CD8-positive, alpha-beta memory T cell (primary cell): Measurements from ENCODE around the gene CFAP20DC. TPM values are rescaled to one million over a fixed set of nuclear protein-coding genes. Genes with fewer than 3 reads are reported as not detected.

ENCODE experiments used
- CTCF ChIA-PET: fragments of 350-600 bp; sonication (Branson Sonifier 250); formaldehyde crosslinking; loops from one replicate; lab custom pipeline; 2021; ENCODE audit warnings: antibody characterized with exemption; lab: Charles Lee
- POLR2A ChIA-PET: fragments of 350-600 bp; sonication (Branson Sonifier 250); formaldehyde crosslinking; loops from one replicate; lab custom pipeline; 2021; ENCODE audit warnings: antibody characterized with exemption; lab: Charles Lee
- DNase-seq, 5 donors: peaks; one replicate each; pipeline versions ENCODE4 v3.0.0 to v3.0.0-alpha.2; 2020 to 2022; ENCODE audit warnings: mixed read lengths in 1 of 5
- H3K27ac ChIP-seq: one replicate; pipeline ENCODE4 v1.7.0; 2013; ENCODE audit warnings: low read depth, mild to moderate bottlenecking, low read length, moderate library complexity
- H3K27me3 ChIP-seq: 2 replicates; pipeline ENCODE4 v1.7.0; 2013; ENCODE audit warnings: low read length, mild to moderate bottlenecking; ENCODE audit not compliant: insufficient read depth, poor library complexity, severe bottlenecking
- H3K36me3 ChIP-seq: 2 replicates; pipeline ENCODE4 v1.7.0; 2013; ENCODE audit warnings: mild to moderate bottlenecking, low read length, moderate library complexity; ENCODE audit not compliant: insufficient read depth
- H3K4me1 ChIP-seq: 2 replicates; pipeline ENCODE4 v1.7.0; 2013; ENCODE audit warnings: mild to moderate bottlenecking, low read length, moderate library complexity; ENCODE audit not compliant: insufficient read depth
- H3K4me3 ChIP-seq: 2 replicates; pipeline ENCODE4 v1.7.0; 2013; ENCODE audit warnings: mild to moderate bottlenecking, low read length
- H3K9me3 ChIP-seq: 2 replicates; pipeline ENCODE4 v1.7.0; 2013; ENCODE audit warnings: mild to moderate bottlenecking, low read length
- H3K27ac Mint-ChIP-seq, 8 donors: one replicate each; pipeline ENCODE4 v1.8.0; 2020 to 2021; ENCODE audit warnings: mixed read lengths in 8 of 8, mild to moderate bottlenecking in 6 of 8, inconsistent platforms in 3 of 8, moderate library complexity in 3 of 8
- H3K27me3 Mint-ChIP-seq, 2 donors: one replicate each; pipeline ENCODE4 v1.8.0; 2020 to 2021; ENCODE audit warnings: mixed read lengths in 2 of 2, mild to moderate bottlenecking in 1 of 2, moderate library complexity in 1 of 2
- H3K36me3 Mint-ChIP-seq, 3 donors: one replicate each; pipeline ENCODE4 v1.8.0; 2020 to 2021; ENCODE audit warnings: mixed read lengths in 3 of 3, inconsistent platforms in 1 of 3, mild to moderate bottlenecking in 1 of 3
- H3K4me1 Mint-ChIP-seq, 3 donors: one replicate each; pipeline ENCODE4 v1.8.0; 2020 to 2021; ENCODE audit warnings: mixed read lengths in 3 of 3, inconsistent platforms in 1 of 3, mild to moderate bottlenecking in 1 of 3
- H3K4me3 Mint-ChIP-seq, 7 donors: one replicate each; pipeline ENCODE4 v1.8.0; 2020 to 2021; ENCODE audit warnings: mixed read lengths in 7 of 7, mild to moderate bottlenecking in 6 of 7, moderate library complexity in 4 of 7, inconsistent platforms in 2 of 7
- H3K9me3 Mint-ChIP-seq, 5 donors: one replicate each; pipeline ENCODE4 v1.8.0; 2020 to 2022; ENCODE audit warnings: mixed read lengths in 5 of 5, mild to moderate bottlenecking in 3 of 5, moderate library complexity in 2 of 5, inconsistent platforms in 1 of 5
- polyA plus RNA-seq: library from polyadenylated mRNA; unstranded; fragments of 300-500 nt; fragmentation: Illumina TruSeq; gene quantifications from one replicate; pipeline ENCODE4 v1.2.3, GENCODE V29; 2021
- total RNA-seq, 2 experiments: library from RNA; stranded (reverse); gene quantifications; one replicate each; pipeline ENCODE4 v1.2.3, GENCODE V29; 2021

Gene CFAP20DC
- total and polyA plus RNA-seq, 3 experiments from 2014 or later: 1.00 to 1.8 TPM; not detected in 1

DNA sequence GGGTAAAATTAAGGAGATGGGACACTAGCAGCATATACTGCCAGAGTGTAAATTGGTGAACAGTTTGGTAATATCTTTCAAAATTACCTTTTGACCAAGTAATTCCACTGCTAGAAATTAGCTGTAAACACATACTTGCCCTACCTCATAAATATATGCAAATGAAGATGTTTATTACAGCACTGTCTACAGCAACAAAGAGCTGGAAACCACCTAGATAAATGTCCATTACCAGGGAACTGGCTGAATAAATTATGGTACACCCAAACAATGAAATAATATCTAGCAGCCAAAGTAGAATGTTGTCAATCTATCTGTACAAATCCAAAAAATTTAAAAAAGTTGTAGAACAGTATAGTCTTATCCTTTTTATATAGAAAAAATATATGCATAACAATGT, 277.4 kb downstream of the CFAP20DC start:
- no peak for DNase-seq
- H3K27ac Mint-ChIP-seq: no peak overlapping the region
- no peak overlapping the region for H3K4me3 Mint-ChIP-seq
- H3K9me3 Mint-ChIP-seq: peaks cover 5 to 14% (median 6%) of the 10 kb centered on the region in 5 donors
- CTCF ChIA-PET: no interaction called here
- Histone ChIP-seq H3K4me3 (no peak overlapping the region), H3K36me3 (no peaks in the 10 kb centered on the region), H3K4me1 (no peaks in the 10 kb centered on the region), H3K27ac (no peak overlapping the region), H3K9me3 (no peaks in the 10 kb centered on the region), H3K27me3 (no peaks in the 10 kb centered on the region)
- POLR2A ChIA-PET: no interaction called here
- no peaks in the 10 kb centered on the region for H3K36me3 Mint-ChIP-seq
- H3K27me3 Mint-ChIP-seq: peaks cover 0 to 5% of the 10 kb centered on the region in 2 donors
- H3K4me1 Mint-ChIP-seq: no peaks in the 10 kb centered on the region

GRCh38 chr3:58769065-58769464, 280.8 kb downstream of the CFAP20DC start:
- no peaks in the 10 kb centered on the region for H3K4me1 ChIP-seq
- H3K4me3 Mint-ChIP-seq: no peak overlapping the region
- no peaks in the 10 kb centered on the region for H3K4me1 Mint-ChIP-seq
- H3K27me3 Mint-ChIP-seq: peaks cover 0 to 5% of the 10 kb centered on the region in 2 donors
- H3K27ac ChIP-seq: no peak overlapping the region
- H3K27ac Mint-ChIP-seq: no peak overlapping the region
- no peaks in the 10 kb centered on the region for H3K36me3 Mint-ChIP-seq
- H3K36me3 ChIP-seq: no peaks in the 10 kb centered on the region
- no peak overlapping the region for H3K4me3 ChIP-seq
- no peaks in the 10 kb centered on the region for H3K27me3 ChIP-seq
- ChIA-PET CTCF (no interaction called here), POLR2A (no interaction called here)
- H3K9me3 ChIP-seq: no peaks in the 10 kb centered on the region
- H3K9me3 Mint-ChIP-seq: peaks cover 2 to 11% (median 6%) of the 10 kb centered on the region in 5 donors
- no peak for DNase-seq

GRCh38 chr3:58766587-58767282, 283.1 kb downstream of the CFAP20DC start:
- no peaks in the 10 kb centered on the region for H3K9me3 ChIP-seq
- H3K27ac ChIP-seq: no peak overlapping the region
- no peaks in the 10 kb centered on the region for H3K4me1 ChIP-seq
- no peaks in the 10 kb centered on the region for H3K36me3 Mint-ChIP-seq
- H3K27me3 Mint-ChIP-seq: peaks cover 0 to 5% of the 10 kb centered on the region in 2 donors
- no peak overlapping the region for H3K4me3 Mint-ChIP-seq
- H3K36me3 ChIP-seq: no peaks in the 10 kb centered on the region
- no peak overlapping the region for H3K4me3 ChIP-seq
- POLR2A ChIA-PET: no interaction called here
- H3K27ac Mint-ChIP-seq: no peak overlapping the region
- CTCF ChIA-PET: no interaction called here
- DNase-seq: no peak
- H3K9me3 Mint-ChIP-seq: peaks cover 2 to 11% (median 6%) of the 10 kb centered on the region in 5 donors
- no peaks in the 10 kb centered on the region for H3K27me3 ChIP-seq
- no peaks in the 10 kb centered on the region for H3K4me1 Mint-ChIP-seq

GRCh38 chr3:58755150-58755549, 294.7 kb downstream of the CFAP20DC start:
- Histone ChIP-seq H3K4me1 (no peaks in the 10 kb centered on the region), H3K27me3 (no peaks in the 10 kb centered on the region), H3K36me3 (no peaks in the 10 kb centered on the region), H3K9me3 (no peaks in the 10 kb centered on the region), H3K27ac (no peak overlapping the region), H3K4me3 (no peak overlapping the region)
- POLR2A ChIA-PET: no interaction called here
- CTCF ChIA-PET: no interaction called here
- no peaks in the 10 kb centered on the region for H3K36me3 Mint-ChIP-seq
- no peak for DNase-seq
- H3K4me1 Mint-ChIP-seq: no peaks in the 10 kb centered on the region
- H3K4me3 Mint-ChIP-seq: no peak overlapping the region
- peaks cover 0 to 2% (median 0%) of the 10 kb centered on the region in 5 donors for H3K9me3 Mint-ChIP-seq
- H3K27me3 Mint-ChIP-seq: no peaks in the 10 kb centered on the region
- H3K27ac Mint-ChIP-seq: no peak overlapping the region

DNA sequence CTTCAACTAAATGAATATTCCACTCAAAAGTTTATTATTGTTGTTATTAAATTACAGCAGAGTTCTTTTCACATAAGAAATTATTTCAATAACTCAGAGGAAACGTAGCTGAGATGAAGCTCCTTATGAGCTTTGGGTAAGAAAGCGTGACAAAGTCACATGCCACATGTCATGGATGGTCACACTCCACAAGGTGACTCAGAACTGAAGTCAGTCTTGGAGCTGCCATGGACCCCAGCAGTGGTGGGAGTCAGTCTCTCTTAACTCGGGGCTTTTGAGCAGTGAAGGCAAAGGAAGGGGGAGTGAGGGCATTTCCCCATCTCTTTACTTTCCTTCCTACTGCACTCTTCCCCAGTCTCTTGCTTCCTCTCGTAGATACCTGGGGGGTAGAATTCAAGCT, 295.8 kb downstream of the CFAP20DC start:
- Histone ChIP-seq H3K9me3 (no peaks in the 10 kb centered on the region), H3K27ac (no peak overlapping the region), H3K4me1 (no peaks in the 10 kb centered on the region), H3K27me3 (no peaks in the 10 kb centered on the region), H3K36me3 (no peaks in the 10 kb centered on the region), H3K4me3 (no peak overlapping the region)
- POLR2A ChIA-PET: no interaction called here
- CTCF ChIA-PET: no interaction called here
- H3K36me3 Mint-ChIP-seq: no peaks in the 10 kb centered on the region
- H3K9me3 Mint-ChIP-seq: no peaks in the 10 kb centered on the region
- H3K4me1 Mint-ChIP-seq: no peaks in the 10 kb centered on the region
- H3K4me3 Mint-ChIP-seq: no peak overlapping the region
- H3K27ac Mint-ChIP-seq: no peak overlapping the region
- H3K27me3 Mint-ChIP-seq: peaks cover 0 to 1% of the 10 kb centered on the region in 2 donors
- no peak for DNase-seq

GRCh38 chr3:58751882-58752567, 297.8 kb downstream of the CFAP20DC start:
- H3K36me3 Mint-ChIP-seq: no peaks in the 10 kb centered on the region

DNA sequence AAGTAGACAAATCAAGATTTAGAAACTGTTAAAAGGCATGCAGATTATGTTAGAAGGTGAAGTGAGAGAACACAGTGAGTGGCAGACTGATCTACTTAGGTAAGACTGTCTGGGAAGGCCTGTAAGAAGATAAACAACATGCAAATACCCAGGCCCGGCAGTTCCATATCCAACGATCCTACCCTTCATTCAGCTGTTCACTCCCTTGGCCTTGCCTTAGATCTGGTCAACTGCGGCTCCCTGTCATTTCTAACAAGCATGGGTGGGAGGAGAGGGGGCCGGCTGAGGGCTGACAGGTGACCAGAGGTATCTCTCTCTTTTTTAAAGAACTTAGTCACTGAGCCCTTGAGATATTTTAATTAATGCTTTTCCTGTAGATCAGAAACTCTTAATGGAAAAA, 298.6 kb downstream of the CFAP20DC start:
- H3K4me1 Mint-ChIP-seq: no peaks in the 10 kb centered on the region
- H3K36me3 Mint-ChIP-seq: no peaks in the 10 kb centered on the region
- Histone ChIP-seq H3K9me3 (no peaks in the 10 kb centered on the region), H3K36me3 (no peaks in the 10 kb centered on the region), H3K27me3 (no peaks in the 10 kb centered on the region), H3K27ac (no peak overlapping the region), H3K4me1 (no peaks in the 10 kb centered on the region), H3K4me3 (no peak overlapping the region)
- no peak for DNase-seq
- ChIA-PET POLR2A (no interaction called here), CTCF (no interaction called here)
- no peak overlapping the region for H3K27ac Mint-ChIP-seq
- H3K9me3 Mint-ChIP-seq: no peaks in the 10 kb centered on the region
- H3K27me3 Mint-ChIP-seq: peaks cover 0 to 8% of the 10 kb centered on the region in 2 donors
- no peak overlapping the region for H3K4me3 Mint-ChIP-seq

More at GRCh38 chr3:58751882-58752567, 297.8 kb downstream of the CFAP20DC start:
- no peaks in the 10 kb centered on the region for H3K9me3 ChIP-seq
- no peak for DNase-seq
- no peak overlapping the region for H3K4me3 ChIP-seq
- no peaks in the 10 kb centered on the region for H3K4me1 Mint-ChIP-seq
- no peaks in the 10 kb centered on the region for H3K27me3 ChIP-seq
- no peak overlapping the region for H3K27ac Mint-ChIP-seq
- CTCF ChIA-PET: no interaction called here
- no peaks in the 10 kb centered on the region for H3K36me3 ChIP-seq
- no peak overlapping the region for H3K27ac ChIP-seq
- POLR2A ChIA-PET: no interaction called here
- no peaks in the 10 kb centered on the region for H3K4me1 ChIP-seq
- H3K9me3 Mint-ChIP-seq: no peaks in the 10 kb centered on the region
- peaks cover 0 to 8% of the 10 kb centered on the region in 2 donors for H3K27me3 Mint-ChIP-seq
- no peak overlapping the region for H3K4me3 Mint-ChIP-seq

- Mint-ChIP-seq H3K36me3 (no peaks in the 10 kb centered on the region), H3K27ac (no peak overlapping the region), H3K4me1 (no peaks in the 10 kb centered on the region), H3K27me3 (peaks cover 1 to 8% of the 10 kb centered on the region in 2 donors), H3K4me3 (no peak overlapping the region), H3K9me3 (no peaks in the 10 kb centered on the region)
- ChIA-PET CTCF (no interaction called here), POLR2A (no interaction called here)
- Histone ChIP-seq H3K27ac (no peak overlapping the region), H3K4me3 (no peak overlapping the region), H3K9me3 (no peaks in the 10 kb centered on the region), H3K27me3 (no peaks in the 10 kb centered on the region), H3K4me1 (no peaks in the 10 kb centered on the region), H3K36me3 (no peaks in the 10 kb centered on the region)
- no peak for DNase-seq
Observed at GRCh38 chr3:58749948-58750347, 299.9 kb downstream of the CFAP20DC start.
